HG03575 (cell line): Measurements from ENCODE around the gene EPS8L1.
"Not testable (repeated sequence)": the region's sequence is repeated elsewhere in the genome, so short reads cannot be mapped to it uniquely, and the experiment has no call there.

Source experiments
- ATAC-seq: cut with Tn5 transposase; IDR thresholded peaks from one replicate; pipeline ENCODE4 v1.9.1; 2021; ENCODE audit not compliant: unreplicated experiment, insufficient number of reproducible peaks, low FRiP score; ENCODE audit errors: extremely low read depth

EPS8L1 gene

GRCh38 chr19:55075371-55075998, at the start of gene EPS8L1:
EPS8L1 (plus strand) TSS chr19:55075869; CDS start chr19:55076445, 576 bp downstream.
- ATAC-seq: no peak

- ATAC-seq: not testable (repeated sequence)
These were observed 48.6 kb upstream of the EPS8L1 start for GRCh38 chr19:55027140-55027471.

GRCh38 chr19:55027472-55028337, 48.0 kb upstream of the EPS8L1 start:
- no peak for ATAC-seq

- no peak for ATAC-seq
These were observed 46.9 kb upstream of the EPS8L1 start for GRCh38 chr19:55028757-55029156.

- ATAC-seq: no peak
These were observed 44.5 kb upstream of the EPS8L1 start for GRCh38 chr19:55031178-55031577.

- no peak for ATAC-seq
These were observed 43.4 kb upstream of the EPS8L1 start for GRCh38 chr19:55032170-55032800.

GRCh38 chr19:55032976-55033643, 42.6 kb upstream of the EPS8L1 start:
- ATAC-seq: not testable (repeated sequence)

- ATAC-seq: no peak
These were observed 40.9 kb upstream of the EPS8L1 start for GRCh38 chr19:55034751-55035150.

- no peak for ATAC-seq
These were observed 39.6 kb upstream of the EPS8L1 start for GRCh38 chr19:55036058-55036457.

GRCh38 chr19:55037603-55038002, 38.1 kb upstream of the EPS8L1 start:
- not testable (repeated sequence) for ATAC-seq

GRCh38 chr19:55040654-55041053, 35.0 kb upstream of the EPS8L1 start:
- ATAC-seq: not testable (repeated sequence)

- ATAC-seq: no peak
These were observed 34.4 kb upstream of the EPS8L1 start for GRCh38 chr19:55041244-55041626.

GRCh38 chr19:55041627-55042343, 33.9 kb upstream of the EPS8L1 start:
- no peak for ATAC-seq

- ATAC-seq: no peak
These were observed 33.4 kb upstream of the EPS8L1 start for GRCh38 chr19:55042344-55042678.

GRCh38 chr19:55042688-55043087, 33.0 kb upstream of the EPS8L1 start:
- ATAC-seq: no peak

- ATAC-seq: no peak
These were observed 31.4 kb upstream of the EPS8L1 start for GRCh38 chr19:55044286-55044685.

GRCh38 chr19:55044771-55045716, 30.6 kb upstream of the EPS8L1 start:
- no peak for ATAC-seq

- no peak for ATAC-seq
These were observed 28.6 kb upstream of the EPS8L1 start for GRCh38 chr19:55046975-55047622.
